Jurkat, Clone E6-1 (cell line): ENCODE data around the gene ZNF177. TPM values are rescaled to one million over a fixed set of nuclear protein-coding genes. Genes with fewer than 3 reads are reported as not detected.
"Not testable (repeated sequence)": the region's sequence is repeated elsewhere in the genome, so short reads cannot be mapped to it uniquely, and the experiment has no call there.

Experiments
- DNase-seq: peaks from one replicate; pipeline ENCODE4 v3.0.0-alpha.2; 2011; ENCODE audit warnings: low read depth, low spot score
- H3K4me3 ChIP-seq: 2 replicates; pipeline ENCODE4 v1.5.1; 2011; ENCODE audit warnings: mild to moderate bottlenecking, low read length, control low read depth, moderate library complexity
- polyA plus RNA-seq: library from polyadenylated mRNA; unstranded; fragments of >200 nt; gene quantifications from one replicate; pipeline ENCODE4 v1.2.1, GENCODE V29; 2012; ENCODE audit warnings: missing spikeins; ENCODE audit not compliant: insufficient read length, insufficient read depth

The ZNF177 gene
- 2.8 TPM for polyA plus RNA-seq

DNA sequence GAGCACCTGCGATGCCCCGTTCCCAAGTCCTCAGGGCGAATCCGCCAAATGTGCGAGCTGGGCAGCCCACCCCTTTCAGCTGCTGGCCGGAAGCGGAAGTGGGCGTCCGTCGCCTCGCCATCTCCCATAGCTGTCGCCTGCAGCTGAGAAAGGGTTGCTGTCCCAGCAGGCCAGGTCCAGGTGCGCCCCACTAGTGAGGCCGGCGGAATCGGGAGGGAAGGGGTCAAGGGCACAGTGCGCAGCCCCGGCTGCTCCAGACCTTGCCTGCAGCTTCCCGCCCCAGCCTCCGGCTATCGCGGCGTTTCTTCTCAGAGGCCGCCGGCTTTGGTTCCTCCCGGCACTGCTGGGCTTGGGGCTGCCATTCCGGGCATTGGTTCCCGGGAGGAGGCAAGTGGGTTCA, at the start of gene ZNF177:
ZNF177 (plus strand) TSS at position 109 of the 400 bp plus-strand sequence. CDS start 15,299 bp downstream, outside the sequence.
- DNase-seq = no peak
- H3K4me3 ChIP-seq = no peak within 1 kb of the TSS

DNA sequence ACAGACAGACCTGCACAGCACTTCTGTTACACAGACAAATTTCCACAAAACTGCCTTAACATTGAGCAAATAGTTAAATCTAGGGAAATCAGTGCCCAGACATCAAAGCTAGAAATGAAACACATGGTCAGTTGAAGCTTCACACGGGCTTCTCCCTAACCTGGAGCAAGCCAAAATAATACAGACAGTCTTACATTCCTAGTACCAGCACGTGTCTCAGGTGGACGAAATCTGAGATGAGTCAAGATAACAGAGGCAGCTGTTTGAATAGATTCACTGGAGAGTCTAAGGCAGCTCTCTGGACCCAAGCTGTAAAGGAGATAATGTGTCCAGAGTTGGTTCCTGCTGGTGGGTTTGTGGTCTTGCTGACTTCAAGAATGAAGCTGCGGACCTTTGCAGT, 49.1 kb upstream of the ZNF177 start:
- no peak overlapping the region for H3K4me3 ChIP-seq
- no peak for DNase-seq

GRCh38 chr19:9321338-9321737, 41.5 kb upstream of the ZNF177 start:
- no peak overlapping the region for H3K4me3 ChIP-seq
- no peak for DNase-seq

- H3K4me3 ChIP-seq, DNase-seq: not testable (repeated sequence)
Measured at GRCh38 chr19:9321756-9322155, 41.1 kb upstream of the ZNF177 start.

DNA sequence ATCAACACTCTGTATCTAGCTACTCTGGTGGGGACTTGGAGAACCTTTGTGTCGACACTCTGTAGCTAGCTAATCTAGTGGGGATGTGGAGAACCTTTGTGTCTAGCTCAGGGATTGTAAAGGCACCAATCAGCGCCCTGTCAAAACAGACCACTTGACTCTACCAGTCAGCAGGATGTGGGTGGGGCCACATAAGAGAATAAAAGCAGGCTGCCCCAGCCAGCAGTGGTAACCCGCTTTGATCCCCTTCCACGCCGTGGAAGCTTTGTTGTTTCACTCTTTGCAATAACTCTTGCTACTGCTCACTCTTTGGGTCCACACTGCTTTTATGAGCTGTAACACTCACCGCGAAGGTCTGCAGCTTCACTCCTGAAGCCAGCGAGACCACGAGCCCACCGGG, 40.6 kb upstream of the ZNF177 start:
- H3K4me3 ChIP-seq = not testable (repeated sequence)
- peak; percentile 54 for DNase-seq

DNA sequence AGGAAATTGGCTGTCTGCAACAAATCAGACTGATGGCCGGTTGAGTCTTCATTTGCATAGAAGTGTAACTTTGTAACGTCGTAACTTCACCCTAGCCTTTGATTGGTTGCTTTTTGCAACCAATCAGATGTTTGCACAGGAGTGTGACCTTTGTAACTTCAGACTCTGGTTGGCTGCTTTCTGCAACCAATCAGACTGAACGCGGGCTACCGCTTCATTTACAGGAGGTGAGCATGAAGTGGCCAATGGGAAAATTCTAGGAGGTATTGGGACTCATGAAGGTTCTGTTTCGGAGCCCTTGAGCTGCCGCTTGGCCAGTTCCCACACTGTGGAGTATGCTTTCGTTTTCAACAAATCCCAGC, 39.3 kb upstream of the ZNF177 start:
- DNase-seq = no peak
- H3K4me3 ChIP-seq = peak overlapping the region; percentile 77

DNA sequence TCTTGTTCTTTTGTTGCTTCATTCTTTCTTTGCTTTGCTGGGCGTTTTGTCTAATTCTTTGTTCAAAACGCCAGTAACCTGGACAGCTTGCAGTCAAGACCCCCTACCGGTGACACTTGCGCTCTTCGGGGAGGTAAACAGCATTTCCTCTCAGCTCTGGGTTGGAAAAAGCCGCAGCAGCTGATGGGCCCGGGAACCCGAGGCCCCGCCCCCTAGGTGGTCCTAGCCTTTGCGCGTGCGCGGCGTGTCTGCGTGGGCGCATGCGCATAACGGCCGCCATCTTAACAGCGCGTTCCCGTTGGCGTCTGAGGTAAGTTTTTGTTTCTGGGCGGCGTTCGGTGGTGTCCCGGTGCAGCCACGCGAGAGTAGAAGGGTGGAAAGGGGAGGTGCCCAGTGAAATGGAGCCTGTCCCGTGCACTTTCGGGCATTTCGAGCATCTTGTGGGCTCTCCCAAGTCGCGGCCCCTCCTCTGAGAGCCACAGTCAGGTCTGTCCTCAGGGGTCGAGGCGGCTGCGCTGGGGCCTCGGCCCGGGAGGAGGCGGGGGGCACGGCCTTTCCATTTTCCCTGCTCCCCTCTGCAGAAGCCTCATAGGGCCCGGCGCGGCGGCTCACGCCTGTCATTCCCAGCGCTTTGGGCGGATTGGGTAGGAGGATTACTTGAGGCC, 38.8 kb upstream of the ZNF177 start, which contains the start of gene ZNF559:
ZNF559 (plus strand) TSS at position 261 of the 665 bp plus-strand sequence. CDS start 14,371 bp downstream, outside the sequence.
- peak within 1 kb of the TSS; percentile 77 for H3K4me3 ChIP-seq
- peak; percentile 93 for DNase-seq

DNA sequence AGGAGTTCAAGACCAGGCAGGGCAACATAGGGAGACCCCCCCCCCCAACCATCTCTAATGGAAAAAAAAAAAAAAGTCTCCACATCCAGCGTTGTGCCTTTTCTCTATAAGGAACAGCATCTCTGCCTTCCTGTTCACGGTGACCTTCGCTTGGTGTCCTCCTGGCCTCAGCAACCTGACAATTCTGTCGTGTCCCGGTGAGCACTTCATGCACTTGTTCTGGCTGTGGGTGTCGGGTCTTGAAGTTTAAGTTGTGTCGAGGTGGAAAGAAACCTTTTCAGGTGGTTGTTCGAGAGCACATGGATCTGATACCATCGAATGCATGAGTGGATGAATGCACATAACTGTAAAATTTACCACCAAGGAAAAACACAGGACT, 38.2 kb upstream of the ZNF177 start:
- DNase-seq = peak; percentile 6
- H3K4me3 ChIP-seq = peak overlapping the region; percentile 77

GRCh38 chr19:9329999-9330398, 32.8 kb upstream of the ZNF177 start:
- no peak for DNase-seq
- H3K4me3 ChIP-seq = no peak overlapping the region

- H3K4me3 ChIP-seq = no peak overlapping the region
- no peak for DNase-seq
Measured at GRCh38 chr19:9342610-9343304, 20.1 kb upstream of the ZNF177 start.

DNA sequence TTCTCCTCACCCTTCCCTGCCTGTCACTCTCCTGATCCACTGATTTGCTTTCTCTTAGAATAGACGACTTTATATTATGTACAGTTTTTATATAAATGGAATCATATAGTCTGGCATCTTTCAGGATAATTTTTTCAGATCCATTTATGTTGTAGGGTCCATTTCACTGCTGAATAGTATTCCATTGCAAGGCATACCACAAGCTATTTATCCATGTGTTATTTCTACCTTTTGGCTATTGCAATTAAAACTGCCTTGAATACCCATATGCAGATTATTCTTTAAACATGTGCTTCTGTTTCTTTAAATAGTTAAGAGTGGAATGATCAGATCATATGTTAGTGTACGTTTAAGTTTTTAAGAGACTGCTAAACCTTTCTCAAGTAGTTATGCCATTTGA, 17.8 kb upstream of the ZNF177 start:
- H3K4me3 ChIP-seq = no peak overlapping the region
- DNase-seq = no peak

DNA sequence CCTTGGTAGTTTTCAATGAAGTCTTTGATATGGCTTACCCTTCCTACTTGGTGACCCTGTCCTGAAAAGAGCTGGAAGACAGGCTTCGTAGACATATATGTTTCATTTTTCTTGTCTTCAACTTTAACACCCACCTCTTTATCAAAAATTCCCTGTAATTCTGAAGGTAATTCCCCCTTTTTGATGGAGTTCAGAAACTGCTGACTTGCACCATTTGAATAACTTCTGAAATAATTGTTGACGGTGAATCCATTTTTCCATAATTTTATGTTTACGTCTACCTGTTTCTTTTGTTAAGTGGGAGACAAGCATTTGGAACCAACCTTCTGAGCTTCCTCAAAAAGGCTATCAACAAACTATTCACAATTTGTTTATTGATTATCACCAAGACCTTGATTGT, 14.6 kb upstream of the ZNF177 start:
- no peak for DNase-seq
- H3K4me3 ChIP-seq = no peak overlapping the region

DNA sequence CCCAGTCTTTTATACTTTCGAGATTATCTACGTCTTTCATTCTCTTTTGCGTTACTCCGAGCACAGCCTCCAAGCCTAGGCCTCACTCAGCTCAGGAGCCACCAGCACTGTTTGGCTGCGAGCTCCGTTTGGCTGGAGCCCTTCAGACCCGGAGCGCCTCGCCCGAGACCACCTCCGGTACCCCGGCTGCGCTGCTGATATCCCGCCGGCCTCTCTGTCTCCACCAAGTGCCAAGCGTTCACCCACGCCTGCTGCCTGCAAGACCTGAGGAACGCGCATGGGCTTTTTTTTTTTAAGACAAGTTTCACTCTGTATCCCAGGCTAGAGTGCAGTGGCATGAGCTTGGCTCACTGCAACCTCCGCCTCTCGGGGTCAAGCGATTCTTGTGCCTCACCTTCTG, 14.1 kb upstream of the ZNF177 start:
- H3K4me3 ChIP-seq = no peak overlapping the region
- DNase-seq = no peak

GRCh38 chr19:9352505-9352904, 10.3 kb upstream of the ZNF177 start:
- no peak overlapping the region for H3K4me3 ChIP-seq
- DNase-seq = no peak

GRCh38 chr19:9353011-9353410, 9.8 kb upstream of the ZNF177 start:
- no peak for DNase-seq
- no peak overlapping the region for H3K4me3 ChIP-seq

GRCh38 chr19:9354651-9355050, 8.2 kb upstream of the ZNF177 start:
- H3K4me3 ChIP-seq = no peak overlapping the region
- DNase-seq = no peak

DNA sequence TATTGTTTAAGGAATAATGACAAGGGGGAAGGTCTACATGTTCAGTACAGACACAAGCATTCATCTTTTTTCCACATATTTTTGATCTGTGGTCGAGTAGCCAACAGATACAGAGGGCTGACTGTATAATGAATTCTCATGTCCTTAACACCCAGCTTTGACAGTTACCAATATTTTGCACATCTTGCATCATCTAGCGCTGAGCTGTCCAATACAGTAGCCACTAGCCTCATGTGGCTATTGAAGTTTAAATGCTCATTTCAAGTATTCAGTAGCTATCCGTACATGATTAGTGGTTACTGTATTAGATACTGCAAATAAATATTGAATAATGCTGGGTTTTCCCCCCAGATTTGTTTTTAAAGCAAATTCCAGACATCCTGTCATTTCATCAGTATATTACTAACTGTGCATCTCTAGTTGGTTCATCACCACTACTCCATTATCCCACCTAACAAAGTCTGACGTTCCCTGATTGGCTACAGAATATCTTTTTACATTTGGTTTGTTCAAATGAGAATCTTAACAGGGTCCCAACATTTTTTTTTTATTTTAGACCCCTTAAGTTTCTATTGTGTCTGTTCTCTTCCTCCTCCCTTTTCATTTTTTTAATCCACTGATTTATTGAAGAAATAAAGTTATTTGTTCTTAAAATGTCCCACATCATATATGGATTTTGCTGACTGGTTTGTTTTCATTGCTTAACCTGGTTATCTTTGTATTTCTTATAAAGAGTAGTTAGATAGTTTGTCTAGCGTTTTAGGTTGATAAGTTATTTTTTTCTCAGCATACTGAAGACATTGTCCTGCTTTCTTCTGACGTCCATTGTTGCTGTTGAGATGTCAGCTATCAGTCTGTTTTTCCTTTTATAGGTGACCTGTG, 8.2 kb downstream of the ZNF177 start:
- no peak overlapping the region for H3K4me3 ChIP-seq
- no peak for DNase-seq

DNA sequence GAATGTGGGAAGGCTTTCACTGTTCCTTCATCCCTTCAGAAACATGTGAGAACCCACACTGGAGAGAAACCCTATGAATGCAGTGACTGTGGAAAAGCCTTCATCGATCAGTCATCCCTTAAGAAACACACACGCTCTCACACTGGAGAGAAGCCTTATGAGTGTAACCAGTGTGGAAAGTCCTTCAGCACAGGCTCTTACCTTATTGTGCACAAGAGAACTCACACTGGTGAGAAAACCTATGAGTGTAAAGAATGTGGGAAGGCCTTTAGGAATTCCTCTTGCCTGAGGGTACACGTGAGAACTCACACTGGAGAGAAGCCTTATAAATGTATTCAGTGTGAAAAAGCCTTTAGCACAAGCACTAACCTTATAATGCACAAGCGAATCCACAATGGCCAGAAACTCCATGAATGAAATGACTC, 18.6 kb downstream of the ZNF177 start:
- H3K4me3 ChIP-seq = no peak overlapping the region
- no peak for DNase-seq

- DNase-seq = no peak
- no peak overlapping the region for H3K4me3 ChIP-seq
Measured at GRCh38 chr19:9406798-9407352, 44.1 kb downstream of the ZNF177 start.

DNA sequence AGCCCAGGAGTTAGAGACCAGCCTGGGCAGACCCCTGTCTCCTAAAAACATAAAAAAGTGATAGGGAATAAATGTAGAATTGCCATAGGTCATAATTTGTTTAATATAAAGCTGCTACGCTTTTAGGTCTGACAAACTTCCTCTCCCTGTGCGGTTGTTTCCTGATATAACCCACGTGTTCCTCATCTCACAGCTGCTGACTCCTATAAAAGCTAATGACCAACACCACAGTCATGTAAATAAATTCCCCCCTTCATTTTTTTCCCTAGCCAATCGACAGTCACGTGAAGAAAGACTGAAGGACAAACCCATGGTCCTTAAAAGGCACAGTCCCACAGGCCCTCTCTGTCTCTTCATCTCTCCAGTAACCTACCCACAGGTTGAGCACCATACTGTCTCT, 45.0 kb downstream of the ZNF177 start:
- no peak overlapping the region for H3K4me3 ChIP-seq
- DNase-seq = no peak
